Bronchial epithelial cell (primary cell): ENCODE results near the gene TMA7. TPM values are rescaled to one million over a fixed set of nuclear protein-coding genes. Genes with fewer than 3 reads are reported as not detected.

Source experiments
- DNase-seq: peaks from one replicate; pipeline ENCODE4 v3.0.0-alpha.2; 2010; ENCODE audit warnings: low read depth
- FAIRE-seq: peaks from 2 replicates; lab custom pipeline; 2011; peaks lifted over from hg19 to GRCh38; lab: Jason Lieb, UNC
- H3K27me3 ChIP-seq: 2 replicates; pipeline ENCODE4 v1.5.1; 2011; ENCODE audit warnings: low read length; ENCODE audit not compliant: control insufficient read depth, insufficient read depth
- H3K36me3 ChIP-seq: 2 replicates; pipeline ENCODE4 v1.5.1; 2011; ENCODE audit warnings: low read length; ENCODE audit not compliant: control insufficient read depth, insufficient read depth
- H3K4me3 ChIP-seq: 2 replicates; pipeline ENCODE4 v1.5.1; 2011; ENCODE audit warnings: mild to moderate bottlenecking, low read depth, low read length, control low read depth
- CTCF ChIP-seq: IDR thresholded peaks from 2 replicates; pipeline ENCODE4 v1.5.1; 2011; ENCODE audit warnings: mild to moderate bottlenecking, moderate library complexity, low read length, control low read depth, inconsistent platforms; ENCODE audit not compliant: insufficient read depth, severe bottlenecking
- total RNA-seq: library from RNA; depleted of rRNA; stranded (reverse); fragments of >200 nt; gene quantifications from 2 replicates; pipeline ENCODE4 v1.2.1, GENCODE V29; 2014

Gene TMA7
- total RNA-seq, 1 donor from 2014 or later, result 190 TPM

- H3K36me3 ChIP-seq, result peaks cover 85% of the 10 kb centered on the region
- no peak for DNase-seq
- FAIRE-seq, result no peak
Measured at GRCh38 chr3:48416091-48416505, 24.0 kb upstream of the TMA7 start.

GRCh38 chr3:48416546-48416945, 23.5 kb upstream of the TMA7 start:
- FAIRE-seq (no peak), DNase-seq (no peak)
- Histone ChIP-seq H3K4me3 (no peak overlapping the region), H3K27me3 (no peaks in the 10 kb centered on the region), H3K36me3 (peaks cover 85% of the 10 kb centered on the region)
- TF ChIP-seq CTCF, result no peak

More at GRCh38 chr3:48416091-48416505, 24.0 kb upstream of the TMA7 start:
- Histone ChIP-seq H3K27me3 (no peaks in the 10 kb centered on the region), H3K4me3 (no peak overlapping the region)
- no peak for TF ChIP-seq CTCF

GRCh38 chr3:48417529-48418108, 22.4 kb upstream of the TMA7 start:
- no peak for TF ChIP-seq CTCF
- FAIRE-seq (no peak), DNase-seq (no peak)
- Histone ChIP-seq H3K36me3 (peaks cover 80% of the 10 kb centered on the region), H3K4me3 (no peak overlapping the region), H3K27me3 (no peaks in the 10 kb centered on the region)

GRCh38 chr3:48418140-48418539, 21.9 kb upstream of the TMA7 start:
- FAIRE-seq (no peak), DNase-seq (no peak)
- Histone ChIP-seq H3K27me3 (no peaks in the 10 kb centered on the region), H3K4me3 (no peak overlapping the region), H3K36me3 (peaks cover 79% of the 10 kb centered on the region)
- no peak for TF ChIP-seq CTCF

- DNase-seq (no peak), FAIRE-seq (no peak)
- Histone ChIP-seq H3K4me3 (no peak overlapping the region), H3K36me3 (peaks cover 81% of the 10 kb centered on the region), H3K27me3 (no peaks in the 10 kb centered on the region)
- no peak for TF ChIP-seq CTCF
Measured at GRCh38 chr3:48418651-48419050, 21.4 kb upstream of the TMA7 start.

- FAIRE-seq, result no peak
Measured at GRCh38 chr3:48419149-48419548, 20.9 kb upstream of the TMA7 start.

More at GRCh38 chr3:48419149-48419548, 20.9 kb upstream of the TMA7 start:
- no peak for TF ChIP-seq CTCF
- Histone ChIP-seq H3K4me3 (no peak overlapping the region), H3K27me3 (no peaks in the 10 kb centered on the region), H3K36me3 (peaks cover 80% of the 10 kb centered on the region)
- no peak for DNase-seq
